Endometrial microvascular endothelial cells (primary cell): ENCODE data around the gene CLSTN2. TPM values are rescaled to one million over a fixed set of nuclear protein-coding genes. Genes with fewer than 3 reads are reported as not detected.

Experiments used
- in situ Hi-C: cut with HindIII; loops from 2 replicates; pipeline ENCODE4 v1.10.0; 2017; ENCODE audit warnings: low sequenced_read_pairs, low pct_unique_long_range_greater_than_20kb; ENCODE audit errors: inconsistent ontology term
- total RNA-seq: library from RNA; depleted of rRNA; stranded (reverse); fragments of >200 nt; gene quantifications from one replicate; pipeline ENCODE4 v1.2.3, GENCODE V29; 2015; ENCODE audit errors: inconsistent ontology term

CLSTN2 gene
- total RNA-seq, 1 donor from 2014 or later, result not detected

DNA sequence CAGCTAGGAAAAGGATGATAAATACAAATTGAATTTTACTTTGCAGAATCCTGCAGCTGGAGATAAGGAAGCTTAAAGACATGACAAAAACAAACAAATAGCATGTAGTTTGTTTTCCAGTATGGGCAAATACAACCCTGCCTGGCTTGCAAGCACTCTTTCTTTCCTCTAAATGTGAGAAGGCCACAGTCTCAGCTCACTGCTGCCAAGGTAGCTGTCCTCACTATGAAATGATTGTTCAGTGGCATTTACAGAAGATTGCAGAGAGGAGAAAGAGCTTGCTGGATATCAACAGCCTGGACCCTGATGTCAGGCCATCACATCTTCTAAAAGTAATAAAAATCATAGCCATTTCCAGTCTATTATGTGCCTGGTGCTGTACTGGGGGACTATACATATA, 262.0 kb downstream of the CLSTN2 start:
- in situ Hi-C loops, result no loop called here

DNA sequence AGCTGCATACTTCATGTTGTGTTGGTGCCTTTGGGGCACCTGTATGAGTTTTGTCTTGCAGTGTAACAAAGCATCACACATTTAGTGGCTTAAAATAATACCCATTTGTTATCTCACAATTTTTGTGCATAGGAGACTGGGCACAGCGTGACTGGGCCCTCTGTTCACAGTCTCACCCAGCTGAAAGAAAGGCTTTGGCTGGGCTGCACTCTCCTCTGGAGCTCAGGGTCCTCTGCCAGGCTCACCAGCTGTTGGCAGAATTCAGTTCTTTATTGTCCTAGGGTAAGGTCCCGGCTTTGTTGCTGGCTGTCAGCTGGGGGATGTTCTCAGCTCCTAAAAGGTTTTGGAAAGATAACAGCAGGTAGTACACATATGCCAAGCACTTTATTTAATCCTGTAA, 263.3 kb downstream of the CLSTN2 start:
- in situ Hi-C loops, result no loop called here

DNA sequence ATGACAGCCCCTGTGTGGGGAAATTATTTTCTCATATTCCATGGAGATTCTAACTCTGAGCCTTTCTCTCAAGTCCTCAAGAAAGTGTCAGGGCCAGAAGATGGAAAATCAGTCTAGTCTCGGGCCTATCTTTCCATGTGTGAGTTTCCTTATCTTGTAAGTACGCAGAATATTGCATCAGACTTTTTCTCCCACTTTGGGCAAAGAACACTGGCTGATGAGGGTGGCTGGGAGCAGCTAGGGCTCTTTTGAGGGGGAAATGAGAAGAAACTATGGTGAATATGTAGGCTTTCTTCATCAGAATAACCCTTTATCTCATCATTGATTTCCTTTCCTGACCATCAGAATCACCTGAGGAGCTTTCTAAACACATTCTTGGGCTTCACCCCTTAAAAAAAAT, 264.0 kb downstream of the CLSTN2 start:
- in situ Hi-C loops, result no loop called here

DNA sequence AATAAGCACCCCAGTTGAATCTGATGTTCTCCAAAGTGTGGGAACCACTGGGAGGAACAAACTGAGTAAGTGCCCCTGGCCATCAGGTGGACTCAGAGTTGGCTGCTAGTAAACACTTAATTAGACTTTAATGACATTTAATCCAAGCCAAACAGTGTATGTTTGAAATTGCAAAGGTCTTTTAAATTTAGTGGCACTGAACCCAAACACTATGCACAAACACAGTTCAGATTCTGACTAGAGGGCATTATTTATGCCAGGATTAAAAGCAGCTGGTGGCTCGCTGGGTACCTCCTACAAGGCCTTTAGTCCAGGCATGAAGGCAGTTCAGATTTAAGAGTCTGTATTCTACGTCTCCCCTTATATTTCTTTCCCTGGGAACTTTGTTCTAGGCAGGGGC, 264.8 kb downstream of the CLSTN2 start:
- in situ Hi-C loops, result no loop called here

DNA sequence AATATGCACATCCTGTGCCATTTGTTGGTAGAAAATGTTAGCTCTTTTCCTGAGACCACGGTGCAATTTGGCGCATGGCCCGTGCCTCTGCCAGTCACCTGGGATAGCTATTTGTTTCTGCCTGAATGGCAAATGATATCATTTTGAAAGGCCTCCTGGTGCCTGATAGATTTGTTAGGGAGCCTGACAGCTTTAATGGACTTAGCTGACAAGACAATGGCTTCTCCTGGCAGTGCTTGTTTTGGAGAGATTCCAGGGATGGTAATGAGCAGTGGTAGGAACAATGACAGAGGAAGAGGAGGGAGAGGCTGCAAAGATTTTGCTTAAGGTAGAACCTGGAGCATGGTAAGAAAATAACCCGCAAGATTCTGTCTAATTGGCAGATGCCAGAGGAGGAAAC, 268.5 kb downstream of the CLSTN2 start:
- in situ Hi-C loops, result no loop called here

DNA sequence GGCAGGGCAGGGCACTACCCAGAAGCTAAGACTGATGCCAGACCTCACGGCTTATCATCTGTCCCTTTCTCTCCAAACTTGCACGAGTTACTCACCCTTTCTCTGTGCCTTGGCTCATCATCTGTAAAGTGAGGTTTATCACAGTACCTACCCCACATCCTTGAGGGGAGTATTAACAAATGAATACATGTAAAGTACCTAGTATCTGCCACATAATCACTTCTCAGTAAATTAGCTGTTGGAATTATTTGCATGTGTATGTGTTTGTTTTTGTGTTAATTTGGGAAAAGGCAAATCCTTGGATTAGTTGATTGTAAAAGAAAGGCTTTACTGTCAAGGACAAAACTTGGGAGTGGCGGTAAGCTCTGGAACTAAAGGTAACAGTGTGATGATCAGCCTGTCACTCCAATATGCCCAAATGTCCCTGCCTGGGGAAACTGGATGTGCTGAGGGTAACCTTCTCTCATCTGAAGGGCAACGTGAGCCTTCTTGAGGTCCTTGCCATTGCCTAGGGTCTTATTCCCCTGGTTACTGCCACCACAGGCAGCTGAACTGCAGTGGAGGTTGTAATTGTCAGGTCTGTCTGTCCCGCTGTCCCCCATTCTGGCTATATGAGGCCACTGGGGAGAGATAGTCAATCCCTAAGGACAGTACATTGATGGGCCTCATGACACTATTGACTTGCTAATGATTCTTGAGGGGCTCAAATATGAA, 269.4 kb downstream of the CLSTN2 start:
- in situ Hi-C loops, result no loop called here

DNA sequence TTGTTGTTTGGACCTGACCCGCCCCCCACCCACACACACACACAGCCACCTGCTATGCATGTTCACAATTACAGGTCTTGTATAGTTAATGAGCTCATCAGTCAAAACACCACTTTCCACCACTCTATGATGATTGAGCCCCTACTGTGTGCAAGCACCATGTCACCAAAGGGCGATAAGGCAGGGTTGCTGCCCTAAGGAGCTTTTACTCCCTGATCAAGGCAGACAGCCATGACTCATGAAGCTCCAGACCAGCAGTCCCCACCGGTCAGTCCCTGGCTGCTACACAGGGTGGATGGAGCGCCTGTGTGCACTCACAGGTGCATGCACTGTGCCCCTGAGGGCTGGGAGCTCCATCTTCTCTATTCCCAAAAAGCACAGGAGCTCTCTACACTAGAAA, 270.6 kb downstream of the CLSTN2 start:
- in situ Hi-C loops, result no loop called here

DNA sequence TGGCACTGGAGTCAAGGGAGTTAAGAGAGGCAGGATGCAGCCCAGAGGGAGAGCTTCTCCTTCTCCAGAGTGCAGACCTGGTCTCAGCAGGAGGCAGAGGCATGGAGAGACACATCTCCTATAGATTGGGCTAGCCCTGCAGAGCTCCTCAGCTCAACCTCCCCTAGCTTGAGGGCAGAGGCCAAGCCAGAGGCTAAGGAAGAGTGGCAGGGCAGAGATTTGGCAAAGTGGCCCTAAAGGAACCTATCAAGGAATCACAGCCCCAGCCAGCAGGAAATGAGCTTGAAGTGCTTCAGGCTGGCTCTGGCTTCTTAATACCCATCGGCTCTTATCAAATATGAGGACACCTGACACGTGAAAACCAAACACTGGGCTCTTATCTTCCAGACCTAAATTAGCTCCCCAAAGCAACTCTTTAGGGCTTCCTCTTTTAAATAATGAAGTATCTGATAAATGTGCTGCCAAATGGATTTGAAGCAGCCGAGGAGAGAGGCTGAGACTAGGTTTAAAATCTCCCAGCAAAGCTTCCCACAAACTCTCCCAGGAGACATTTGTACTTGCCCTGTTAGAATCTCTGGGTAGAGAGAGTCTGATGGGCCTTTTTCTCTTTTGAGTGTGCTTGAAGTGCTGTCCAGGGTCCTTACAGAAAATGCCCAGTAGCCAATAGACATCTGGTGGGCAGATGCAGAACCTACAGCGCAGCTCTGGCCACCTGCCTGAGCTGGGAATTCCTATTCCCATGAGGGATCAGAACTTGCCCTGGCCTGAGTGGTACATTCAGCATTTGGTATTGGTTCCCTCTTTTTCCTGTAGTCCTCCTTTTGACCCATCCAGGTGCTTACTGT, 271.4 kb downstream of the CLSTN2 start:
- in situ Hi-C loops, result no loop called here

DNA sequence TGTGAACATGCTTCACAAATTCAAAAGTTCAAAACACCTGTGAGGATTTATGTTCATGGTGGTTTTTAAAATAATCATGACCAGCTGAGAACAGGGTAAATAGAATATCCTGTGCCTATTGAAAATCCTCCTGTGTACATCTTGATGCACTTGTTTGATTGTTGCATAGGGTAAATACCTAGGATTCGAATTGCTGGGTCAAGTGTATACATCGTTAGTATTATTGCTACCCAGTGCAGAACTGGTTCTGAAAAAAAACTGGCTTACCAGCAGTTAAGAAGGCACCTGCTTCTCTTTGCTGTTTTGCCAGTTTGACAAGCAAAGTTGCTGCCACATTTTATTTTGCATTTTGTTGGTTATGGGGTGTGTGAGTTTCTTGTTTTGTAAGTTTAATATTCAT, 272.6 kb downstream of the CLSTN2 start:
- in situ Hi-C loops, result no loop called here

DNA sequence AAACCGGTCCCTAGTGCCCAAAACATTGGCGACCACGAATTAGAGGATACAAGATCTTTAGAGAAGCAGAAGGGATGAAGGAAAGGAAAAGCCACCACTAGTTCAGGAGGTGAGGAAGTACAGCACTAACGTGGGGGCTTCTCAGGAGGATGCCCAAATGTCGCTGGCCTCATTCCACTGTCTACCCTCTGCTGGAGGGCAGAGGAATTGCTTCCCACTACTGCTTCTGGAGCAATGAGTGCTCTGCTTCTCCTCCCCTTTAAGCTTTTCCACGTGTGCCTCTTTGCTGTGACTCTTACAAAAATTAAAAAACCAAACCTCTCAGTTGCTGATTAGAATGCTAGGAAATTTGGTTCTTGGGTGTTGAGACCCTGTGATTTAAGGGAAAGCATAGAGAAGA, 281.3 kb downstream of the CLSTN2 start:
- in situ Hi-C loops, result no loop called here

DNA sequence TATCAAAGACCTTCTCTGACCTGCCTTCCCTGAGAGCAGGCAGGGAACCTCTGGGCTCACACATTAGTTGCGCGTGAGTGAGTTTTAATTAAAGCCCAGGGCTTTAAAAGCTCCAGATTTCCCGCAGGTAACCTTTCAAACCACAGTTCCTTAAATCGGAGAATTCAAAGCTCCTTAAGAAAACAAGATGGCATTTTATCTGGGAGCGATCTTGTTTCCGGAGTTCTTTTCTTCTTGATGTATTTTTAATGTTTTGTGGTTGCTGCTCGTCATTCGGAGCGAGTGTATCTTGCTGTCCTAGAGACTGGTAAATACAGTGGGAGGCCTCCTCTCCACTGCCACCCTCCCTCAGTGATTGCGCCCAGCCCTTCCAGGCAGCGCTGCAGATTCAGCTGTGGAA, 284.3 kb downstream of the CLSTN2 start:
- in situ Hi-C loops, result no loop called here

DNA sequence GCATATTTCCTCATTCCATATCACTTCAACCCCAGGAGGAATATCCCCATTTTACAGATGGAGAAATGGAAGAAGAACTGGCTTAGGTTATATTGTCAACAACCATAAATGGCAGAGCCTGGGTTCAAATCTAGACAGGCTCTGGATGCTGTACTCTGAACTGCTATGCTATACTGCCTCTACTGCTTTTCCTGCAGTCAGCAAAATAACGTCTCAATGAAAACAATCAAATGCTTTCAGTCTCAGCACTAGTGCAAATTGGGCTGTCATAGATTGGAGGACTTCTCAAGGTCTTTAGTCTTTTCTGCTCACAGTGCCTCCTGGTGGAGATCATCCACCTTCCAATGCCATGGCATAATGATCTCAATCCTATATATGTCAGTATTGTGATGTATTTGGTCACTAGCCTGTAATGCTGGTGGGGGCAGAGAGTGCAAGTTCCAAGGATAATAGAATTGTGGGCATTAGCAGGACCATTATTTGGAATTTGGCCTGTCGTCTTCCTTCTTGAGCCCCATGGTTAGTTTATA, 285.0 kb downstream of the CLSTN2 start:
- in situ Hi-C loops, result no loop called here

DNA sequence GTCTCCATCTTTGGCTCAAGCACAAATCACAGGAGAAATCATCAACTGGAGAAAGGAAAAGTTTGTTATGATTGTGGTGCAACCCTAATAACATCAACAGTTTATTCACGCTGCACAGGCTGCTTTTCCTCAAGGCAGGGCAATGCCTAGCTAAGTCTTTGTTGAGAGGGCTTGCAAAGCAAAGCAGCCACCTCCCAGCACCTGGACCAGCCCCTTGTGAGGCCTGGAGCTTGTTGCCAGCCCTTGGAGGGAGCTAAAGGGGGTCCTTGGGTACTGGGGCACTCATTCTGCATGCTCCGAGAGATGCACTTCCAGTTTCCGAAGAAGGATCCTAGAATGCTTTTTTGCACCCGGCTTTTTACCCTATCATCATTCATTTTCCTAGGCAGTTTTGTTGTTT, 288.2 kb downstream of the CLSTN2 start:
- in situ Hi-C loops, result no loop called here

DNA sequence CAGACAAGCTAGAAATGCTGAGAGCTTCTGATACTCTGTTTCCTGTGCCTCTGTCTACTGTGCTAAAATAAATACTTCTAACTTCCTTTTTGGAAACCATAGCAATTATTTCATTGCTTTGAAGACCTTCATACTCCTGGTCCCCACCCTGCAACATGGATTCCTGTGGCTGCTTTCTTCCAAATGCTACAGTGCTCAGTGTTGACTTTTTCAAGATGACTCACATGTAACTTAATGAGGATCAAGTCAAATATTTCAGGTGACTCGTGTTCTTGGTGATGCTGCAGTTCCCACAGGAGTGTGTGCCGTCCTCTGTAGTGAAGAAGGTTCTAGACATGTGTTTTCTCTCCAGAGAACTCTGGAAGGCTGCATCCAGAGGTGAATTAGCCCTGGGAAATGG, 288.6 kb downstream of the CLSTN2 start:
- in situ Hi-C loops, result no loop called here

DNA sequence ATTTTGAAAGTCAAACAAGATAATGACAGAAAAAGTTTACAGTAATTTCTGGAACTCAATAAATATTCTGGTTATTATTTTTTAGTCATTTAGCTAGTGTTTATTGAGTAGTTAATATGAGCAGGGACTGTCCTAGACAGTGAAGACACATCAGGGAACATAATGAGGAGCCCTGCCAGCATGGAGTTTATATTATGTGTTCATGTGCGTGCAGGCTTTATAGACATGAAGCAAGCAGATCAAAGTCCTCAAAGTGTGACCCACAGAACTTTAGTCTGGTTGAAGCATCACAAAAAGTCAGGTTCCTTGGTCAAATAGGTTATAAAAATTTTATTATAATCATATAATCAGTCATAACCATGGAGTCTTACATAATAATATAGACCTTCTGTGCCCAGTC, 289.3 kb downstream of the CLSTN2 start:
- in situ Hi-C loops, result no loop called here

DNA sequence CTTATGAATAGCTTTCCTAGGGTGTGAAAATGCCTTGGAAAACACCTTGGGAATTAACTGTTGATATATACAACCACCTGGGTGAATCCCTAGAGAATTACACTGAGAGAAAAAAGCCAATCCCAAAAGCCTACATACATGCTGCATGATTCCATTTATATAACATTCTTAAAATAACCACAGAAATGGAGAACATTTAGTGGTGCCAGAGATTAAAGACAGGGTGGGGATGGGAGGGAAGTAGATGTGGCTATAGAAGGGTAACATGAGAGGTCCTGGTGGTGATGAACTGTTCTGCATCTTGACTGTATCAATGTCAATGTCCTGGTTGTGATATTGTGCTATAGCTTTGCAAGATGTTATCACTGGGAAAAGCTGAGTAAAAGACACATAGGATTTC, 291.0 kb downstream of the CLSTN2 start:
- in situ Hi-C loops, result no loop called here

DNA sequence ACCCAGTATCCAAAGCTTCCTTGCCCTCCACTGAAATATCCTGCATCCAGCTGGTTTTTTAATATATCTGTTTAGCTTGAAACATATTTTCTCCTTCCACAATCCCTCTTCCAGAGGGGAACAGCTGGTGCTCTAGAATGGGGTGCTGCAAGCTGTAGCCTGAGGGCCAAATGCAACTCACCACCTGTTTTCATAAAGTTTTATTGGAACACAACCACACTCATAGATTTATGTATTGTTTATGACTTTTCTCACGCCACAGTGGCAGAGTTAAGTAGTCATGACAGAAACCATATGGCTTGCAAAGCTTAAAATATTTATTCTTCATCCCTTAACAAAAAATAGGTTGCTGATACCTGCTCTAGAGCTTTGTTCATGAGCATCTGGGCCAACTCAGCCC, 298.7 kb downstream of the CLSTN2 start:
- in situ Hi-C loops, result no loop called here

DNA sequence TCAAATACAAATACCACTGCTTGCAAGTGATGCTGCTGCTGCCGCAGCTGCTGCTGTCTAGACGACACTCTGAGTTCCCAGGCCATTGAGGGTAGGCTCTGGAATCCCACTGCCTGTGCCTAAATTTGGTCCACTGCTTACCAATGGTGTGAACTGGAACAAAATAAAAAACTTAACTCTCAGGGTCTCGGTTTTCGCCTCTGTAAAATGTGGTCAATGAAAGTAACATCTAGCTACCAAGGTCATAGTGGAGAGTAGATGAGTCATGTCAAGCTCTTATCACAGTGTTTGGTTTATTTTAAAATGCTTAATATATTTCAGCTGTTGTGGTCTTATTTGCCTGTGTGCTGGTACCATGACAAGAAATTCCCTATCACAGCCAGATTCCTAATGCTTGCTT, 299.3 kb downstream of the CLSTN2 start:
- in situ Hi-C loops, result no loop called here

DNA sequence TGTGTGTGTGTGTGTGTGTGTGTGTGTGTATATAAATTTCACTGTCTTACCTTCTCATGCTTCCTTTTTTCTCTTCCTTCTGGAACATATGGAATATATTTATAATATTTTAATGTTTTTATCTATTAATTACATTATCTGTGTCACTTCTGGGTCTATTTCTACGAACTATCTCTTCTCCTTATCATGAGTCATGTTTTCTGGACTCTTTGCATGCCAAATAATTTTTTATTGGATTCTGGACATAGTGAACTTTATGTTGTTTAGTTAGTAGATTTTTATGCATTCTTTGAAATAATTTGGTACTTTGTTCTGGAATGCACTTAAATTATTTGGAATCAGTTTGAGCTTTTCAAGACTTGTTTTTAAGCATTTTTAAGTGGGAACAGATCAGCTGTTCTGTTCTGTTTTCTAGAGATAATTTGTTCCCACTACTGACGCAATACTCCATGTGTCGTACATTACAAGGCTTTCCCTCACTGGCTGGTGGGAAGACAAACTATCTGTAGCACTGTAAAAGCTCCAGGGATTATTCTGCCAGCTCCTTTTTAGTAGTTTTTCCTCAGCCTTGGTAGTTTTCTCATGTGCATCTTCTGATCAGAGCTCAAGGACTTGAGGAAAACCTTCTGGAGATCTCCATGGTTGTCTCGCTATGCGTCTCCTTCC, 302.0 kb downstream of the CLSTN2 start:
- in situ Hi-C loops, result no loop called here
